HepG2 (cell line): ENCODE data around the gene MAP2K1. TPM values are rescaled to one million over a fixed set of nuclear protein-coding genes. Genes with fewer than 3 reads are reported as not detected.

ENCODE experiments used
- ATAC-seq: fragments of 200-7000 bp; cut with Tn5 transposase; 3 replicates; pipeline ENCODE4 v1.9.1; 2020; ENCODE audit warnings: mild to moderate bottlenecking, moderate library complexity
- BruUV-seq: library from RNA; stranded (reverse); fragments of 400-500 nt; replicated peaks from 2 replicates; lab custom pipeline; 2021; lab: Mats Ljungman, UMichigan
- CTCF ChIA-PET: fragments of 300-600 bp; formaldehyde crosslinking; extraction: SDS; loops from one replicate; lab custom pipeline; 2021; ENCODE audit warnings: low total read pairs, inconsistent platforms, low intra/inter-chr PET ratio; lab: Yijun Ruan, JAX
- POLR2A ChIA-PET: fragments of 350-600 bp; sonication (Branson Sonifier 250); formaldehyde crosslinking; loops from one replicate; lab custom pipeline; 2020; ENCODE audit warnings: antibody characterized with exemption, inconsistent platforms; lab: Yijun Ruan, JAX
- DNase-seq: peaks from one replicate; pipeline ENCODE4 v3.0.0-alpha.2; 2015; ENCODE audit warnings: low spot score
- FAIRE-seq: peaks from 3 replicates; lab custom pipeline; 2011; peaks lifted over from hg19 to GRCh38; lab: Jason Lieb, UNC
- H2AFZ ChIP-seq: one replicate; pipeline ENCODE4 v1.6.1; 2011; ENCODE audit warnings: low read length, inconsistent platforms
- H3K27ac ChIP-seq: fragments of 300-600 bp; 3 replicates; pipeline ENCODE4 v1.8.0; 2011; ENCODE audit warnings: mixed run types, mild to moderate bottlenecking, mixed read lengths, low read length, inconsistent platforms; ENCODE audit not compliant: insufficient read depth; ENCODE audit errors: extremely low read length
- H3K27me3 ChIP-seq, 2 experiments: fragments of 200-600 bp in 1 of 2; 2 replicates in 1 of 2; 3 replicates in 1 of 2; pipeline versions ENCODE4 v1.6.0 to v1.8.0; 2011; ENCODE audit warnings: low read length in 2 of 2, mild to moderate bottlenecking in 2 of 2, moderate library complexity in 2 of 2, inconsistent platforms in 1 of 2; ENCODE audit not compliant: insufficient read depth in 2 of 2, control insufficient read depth in 1 of 2
- H3K36me3 ChIP-seq, 2 experiments: fragments of 200-600 bp in 1 of 2; replicated peaks in 1 of 2; 2 replicates in 1 of 2; 3 replicates in 1 of 2; pipeline versions ENCODE4 v1.5.1 to v1.8.0; 2011; ENCODE audit warnings: low read length in 2 of 2, inconsistent platforms in 1 of 2; ENCODE audit not compliant: insufficient read depth in 2 of 2, control insufficient read depth in 1 of 2
- H3K4me1 ChIP-seq: 2 replicates; pipeline ENCODE4 v1.5.1; 2012; ENCODE audit warnings: low read length, inconsistent platforms; ENCODE audit not compliant: insufficient read depth
- H3K4me2 ChIP-seq: 2 replicates; pipeline ENCODE4 v1.6.0; 2011; ENCODE audit warnings: low read depth, low read length, inconsistent platforms
- H3K4me3 ChIP-seq, 3 experiments: fragments of 200-600 bp in 1 of 3; sonication (generic), shearing (Covaris generic) in 1 of 3; replicated peaks in 1 of 3; 2 replicates each; pipeline ENCODE4 v1.5.1; 2011 to 2016; ENCODE audit warnings: low read length in 3 of 3, inconsistent platforms in 2 of 3, low read depth in 2 of 3, mild to moderate bottlenecking in 2 of 3, control low read depth in 1 of 3, mixed read lengths in 1 of 3; ENCODE audit not compliant: insufficient read depth in 1 of 3
- H3K79me2 ChIP-seq: one replicate; pipeline ENCODE4 v1.6.1; 2011; ENCODE audit warnings: low read length, inconsistent platforms; ENCODE audit not compliant: insufficient read depth
- H3K9ac ChIP-seq: 2 replicates; pipeline ENCODE4 v1.6.0; 2011; ENCODE audit warnings: mild to moderate bottlenecking, low read depth, low read length, inconsistent platforms; ENCODE audit not compliant: insufficient read depth
- H3K9me3 ChIP-seq: 2 replicates; pipeline ENCODE4 v1.5.1; 2012; ENCODE audit warnings: mild to moderate bottlenecking, low read length
- H4K20me1 ChIP-seq: 2 replicates; pipeline ENCODE4 v1.6.0; 2011; ENCODE audit warnings: inconsistent platforms, mild to moderate bottlenecking, low read length, moderate library complexity; ENCODE audit not compliant: insufficient read depth
- AFF4 ChIP-seq: sonication (generic); formaldehyde crosslinking; IDR thresholded peaks from 2 replicates; pipeline ENCODE4 v1.4.0; 2020; ENCODE audit warnings: missing genetic modification reagents
- FOXA3 ChIP-seq: IDR thresholded peaks from 2 replicates; pipeline ENCODE4 v1.6.1; 2016; ENCODE audit warnings: missing genetic modification reagents, missing compliant biosample characterization
- KLF12 ChIP-seq: sonication (generic); formaldehyde crosslinking; IDR thresholded peaks from 2 replicates; pipeline ENCODE4 v1.4.0; 2020; ENCODE audit warnings: missing genetic modification reagents, borderline replicate concordance
- KLF6 ChIP-seq: IDR thresholded peaks from 2 replicates; pipeline ENCODE4 v1.8.0; 2016; ENCODE audit warnings: missing biosample characterization, missing genetic modification reagents
- LBX2 ChIP-seq: sonication (generic); formaldehyde crosslinking; IDR thresholded peaks from 2 replicates; pipeline ENCODE4 v1.5.0; 2020; ENCODE audit warnings: missing genetic modification reagents, mild to moderate bottlenecking, borderline replicate concordance
- NFATC3 ChIP-seq: sonication (generic); formaldehyde crosslinking; IDR thresholded peaks from 2 replicates; pipeline ENCODE4 v1.5.1; 2020; ENCODE audit warnings: mild to moderate bottlenecking, missing genetic modification reagents
- PPARG ChIP-seq: conservative IDR thresholded peaks from 2 replicates; pipeline ENCODE4 v1.6.1; 2016; ENCODE audit warnings: missing biosample characterization, missing genetic modification reagents
- REXO4 ChIP-seq: sonication (generic); formaldehyde crosslinking; IDR thresholded peaks from 2 replicates; pipeline ENCODE4 v1.8.0; 2022; ENCODE audit warnings: missing genetic modification reagents, mild to moderate bottlenecking, borderline replicate concordance
- TFAP4 ChIP-seq: sonication (generic); IDR thresholded peaks from 2 replicates; pipeline ENCODE4 v1.6.1; 2016; ENCODE audit warnings: low read depth, borderline replicate concordance
- YEATS4 ChIP-seq: sonication (generic); formaldehyde crosslinking; IDR thresholded peaks from 2 replicates; pipeline ENCODE4 v1.4.0; 2020; ENCODE audit warnings: missing genetic modification reagents, borderline replicate concordance
- ZBTB26 ChIP-seq: IDR thresholded peaks from 2 replicates; pipeline ENCODE4 v1.6.1; 2016; ENCODE audit warnings: missing compliant biosample characterization, missing genetic modification reagents, borderline replicate concordance
- ZBTB46 ChIP-seq: sonication (generic); formaldehyde crosslinking; IDR thresholded peaks from 2 replicates; pipeline ENCODE4 v1.4.0; 2020; ENCODE audit warnings: mild to moderate bottlenecking, missing genetic modification reagents, borderline replicate concordance
- ZNF224 ChIP-seq: sonication (generic); formaldehyde crosslinking; IDR thresholded peaks from 2 replicates; pipeline ENCODE4 v1.5.0; 2020; ENCODE audit warnings: mild to moderate bottlenecking, missing genetic modification reagents
- ZNF354B ChIP-seq: sonication (generic); formaldehyde crosslinking; IDR thresholded peaks from 2 replicates; pipeline ENCODE4 v1.8.0; 2022; ENCODE audit warnings: mild to moderate bottlenecking, missing genetic modification reagents
- ZSCAN21 ChIP-seq: sonication (generic); formaldehyde crosslinking; IDR thresholded peaks from 2 replicates; pipeline ENCODE4 v1.8.0; 2022; ENCODE audit warnings: mild to moderate bottlenecking, missing genetic modification reagents, moderate library complexity, borderline replicate concordance
- ZSCAN25 ChIP-seq: sonication (generic); formaldehyde crosslinking; IDR thresholded peaks from 2 replicates; pipeline ENCODE4 v1.8.0; 2022; ENCODE audit warnings: mild to moderate bottlenecking, missing genetic modification reagents
- WGBS: methylation state at CpG from one replicate; pipeline ENCODE4 v1.1.6; 2017; ENCODE audit warnings: low lambda C conversion rate; 5-methylcytosine and 5-hydroxymethylcytosine counted together
- in situ Hi-C: cut with HindIII; loops from 2 replicates; pipeline ENCODE4 v1.10.0; 2017; ENCODE audit warnings: low pct_unique_long_range_greater_than_20kb; ENCODE audit not compliant: extremely low pct_ligation_motif_present
- intact Hi-C: fragments of 100-400 bp; cut with micrococcal nuclease; formaldehyde crosslinking; loops from one replicate; pipeline ENCODE4 v1.10.0; 2022; ENCODE audit not compliant: unreplicated experiment
- polyA plus RNA-seq, 8 experiments: library from polyadenylated mRNA; depleted of rRNA in 3 of 8; stranded (reverse) in 7 of 8; unstranded in 1 of 8; fragments of >200 nt; fragmentation: Illumina TruSeq in 4 of 8; extraction: Trizol in 4 of 8; gene quantifications; 2 replicates each; pipeline versions ENCODE4 v1.2.1 to v1.2.3, GENCODE V29; 2011 to 2016; ENCODE audit warnings: low read depth in 4 of 8, missing spikeins in 1 of 8, mixed read lengths in 1 of 8; ENCODE audit not compliant: insufficient read depth in 1 of 8
- total RNA-seq, 5 experiments: library from RNA; depleted of rRNA; stranded (reverse); fragments of >200 nt; fragmentation: Illumina TruSeq; extraction: Trizol; gene quantifications; 2 replicates each; pipeline ENCODE4 v1.2.3, GENCODE V29; 2016; ENCODE audit warnings: low read depth in 1 of 5

The MAP2K1 gene
- total and polyA plus RNA-seq, 2 of the 13 experiments (the other 11 are each of a cell fraction or from before 2014, with no cell fraction given): 24.1 to 49.2 TPM

- Histone ChIP-seq H3K27ac (no peak overlapping the region), H3K36me3 (peaks cover 5 to 24% of the 10 kb centered on the region in 2 experiments; a peak in 4 of 5 replicates), H3K9ac (no peak overlapping the region), H3K79me2 (no peaks in the 10 kb centered on the region), H3K4me1 (no peaks in the 10 kb centered on the region), H3K4me3 (no peak overlapping the region), H3K4me2 (no peak overlapping the region), H2AFZ (no peak overlapping the region), H4K20me1 (no peaks in the 10 kb centered on the region), H3K9me3 (no peaks in the 10 kb centered on the region), H3K27me3 (no peaks in the 10 kb centered on the region)
- CTCF ChIA-PET: no interaction called here
- DNase-seq (no peak), ATAC-seq (no peak), FAIRE-seq (no peak)
- no TSS peak for BruUV-seq
- 95% methylated on average over 3 of the region's 3 CpGs for WGBS
- intact Hi-C loops (no loop called here), in situ Hi-C loops (no loop called here)
- POLR2A ChIA-PET: no interaction called here
- TF ChIP-seq ZSCAN21 (CRISPR knock-in tag) (no peak), ZNF354B (CRISPR knock-in tag) (no peak), AFF4 (no peak), NFATC3 (CRISPR knock-in tag) (no peak), ZNF224 (CRISPR knock-in tag) (no peak), ZBTB46 (no peak), KLF6 (no peak), REXO4 (CRISPR knock-in tag) (no peak), KLF12 (CRISPR knock-in tag) (no peak), ZBTB26 (CRISPR knock-in tag) (no peak), YEATS4 (no peak), LBX2 (no peak), FOXA3 (CRISPR knock-in tag) (no peak), PPARG (CRISPR knock-in tag) (no peak), ZSCAN25 (no peak), TFAP4 (no peak)
Measured at GRCh38 chr15:66514586-66514985, 127.9 kb downstream of the MAP2K1 start.
